GM12878 (cell line): ENCODE results near the gene PNMT. TPM values are rescaled to one million over a fixed set of nuclear protein-coding genes. Genes with fewer than 3 reads are reported as not detected.

Source experiments
- ATAC-seq: fragments of 200-7000 bp; cut with Tn5 transposase; 3 replicates; pipeline ENCODE4 v1.9.1; 2020; ENCODE audit warnings: mild to moderate bottlenecking, moderate library complexity
- BruUV-seq: library from RNA; stranded (reverse); fragments of 400-500 nt; replicated peaks from 2 replicates; lab custom pipeline; 2021; lab: Mats Ljungman, UMichigan
- CTCF ChIA-PET: fragments of 300-600 bp; sonication (Branson Sonifier 250); formaldehyde crosslinking; extraction: SDS; loops from one replicate; lab custom pipeline; 2021; ENCODE audit warnings: inconsistent platforms; lab: Yijun Ruan, JAX
- POLR2A ChIA-PET: fragments of 350-600 bp; formaldehyde crosslinking; extraction: SDS; loops from one replicate; lab custom pipeline; 2021; ENCODE audit warnings: inconsistent platforms; lab: Charles Lee
- RAD21 ChIA-PET: fragments of 300-600 bp; sonication (Branson Sonifier 250); formaldehyde crosslinking; loops from one replicate; lab custom pipeline; 2023; ENCODE audit warnings: antibody characterized with exemption; ENCODE audit not compliant: unreplicated experiment; lab: Charles Lee
- SMC1A ChIA-PET: fragments of 300-600 bp; sonication (Branson Sonifier 250); formaldehyde crosslinking; loops from one replicate; lab custom pipeline; 2023; ENCODE audit not compliant: unreplicated experiment, uncharacterized antibody; lab: Charles Lee
- DNase-seq: peaks from one replicate; pipeline ENCODE4 v3.0.0-alpha.2; 2011; ENCODE audit warnings: low read depth, low spot score
- FAIRE-seq: peaks from 3 replicates; lab custom pipeline; 2011; peaks lifted over from hg19 to GRCh38; lab: Jason Lieb, UNC
- H2AFZ ChIP-seq: 2 replicates; pipeline ENCODE4 v1.6.0; 2011; ENCODE audit warnings: low read depth, low read length, control low read depth; ENCODE audit not compliant: control insufficient read depth
- H3K27ac ChIP-seq: 2 replicates; pipeline ENCODE4 v1.5.1; 2011; ENCODE audit warnings: control low read depth; ENCODE audit not compliant: control insufficient read depth, insufficient read depth
- H3K27me3 ChIP-seq, 2 experiments: replicated peaks in 1 of 2; 2 replicates each; pipeline versions ENCODE4 v1.6.0 to v1.6.1; 2011; ENCODE audit warnings: low read length in 1 of 2; ENCODE audit not compliant: control insufficient read depth in 2 of 2, insufficient read depth in 2 of 2
- H3K36me3 ChIP-seq, 2 experiments: 2 replicates each; pipeline ENCODE4 v1.5.1; 2011; ENCODE audit warnings: low read length in 1 of 2; ENCODE audit not compliant: control insufficient read depth in 2 of 2, insufficient read depth in 2 of 2
- H3K4me1 ChIP-seq: 2 replicates; pipeline ENCODE4 v1.6.1; 2011; ENCODE audit warnings: mild to moderate bottlenecking, low read length, moderate library complexity, mixed read lengths; ENCODE audit not compliant: control insufficient read depth, insufficient read depth
- H3K4me2 ChIP-seq: 2 replicates; pipeline ENCODE4 v1.6.0; 2011; ENCODE audit warnings: control low read depth; ENCODE audit not compliant: control insufficient read depth, insufficient read depth
- H3K4me3 ChIP-seq: fragments of 200-600 bp; sonication (generic); 2 replicates; pipeline ENCODE4 v1.5.1; 2016
- H3K79me2 ChIP-seq: 2 replicates; pipeline ENCODE4 v1.6.0; 2011; ENCODE audit warnings: low read length; ENCODE audit not compliant: control insufficient read depth, insufficient read depth
- H3K9ac ChIP-seq: 2 replicates; pipeline ENCODE4 v1.8.0; 2011; ENCODE audit warnings: low read length, control low read depth, mixed read lengths; ENCODE audit not compliant: control insufficient read depth, insufficient read depth
- H3K9me3 ChIP-seq: replicated peaks from 3 replicates; pipeline ENCODE4 v1.5.1; 2011; ENCODE audit warnings: mild to moderate bottlenecking, low read length; ENCODE audit not compliant: control insufficient read depth, insufficient read depth
- H4K20me1 ChIP-seq: 2 replicates; pipeline ENCODE4 v1.6.0; 2011; ENCODE audit not compliant: control insufficient read depth, insufficient read depth
- CREB1 ChIP-seq: IDR thresholded peaks from 2 replicates; pipeline ENCODE4 v1.6.1; 2012; ENCODE audit warnings: low read depth, mild to moderate bottlenecking, inconsistent platforms
- FOXK2 ChIP-seq: fragments of 450-650 bp; IDR thresholded peaks from 2 replicates; pipeline ENCODE4 v1.6.1; 2017; ENCODE audit warnings: mild to moderate bottlenecking, moderate library complexity
- FOXM1 ChIP-seq: IDR thresholded peaks from 2 replicates; pipeline ENCODE4 v1.6.1; 2012; ENCODE audit warnings: low read depth, mild to moderate bottlenecking, inconsistent platforms, low read length, moderate library complexity
- PAX8 ChIP-seq: fragments of 450-650 bp; IDR thresholded peaks from 2 replicates; pipeline ENCODE4 v1.6.1; 2017; ENCODE audit warnings: mild to moderate bottlenecking, moderate library complexity
- PKNOX1 ChIP-seq: fragments of 450-650 bp; IDR thresholded peaks from 2 replicates; pipeline ENCODE4 v1.6.1; 2016; ENCODE audit warnings: mild to moderate bottlenecking
- POLR2AphosphoS2 ChIP-seq: IDR thresholded peaks from 2 replicates; pipeline ENCODE4 v1.6.1; 2011; ENCODE audit warnings: low read depth, mild to moderate bottlenecking, low read length, improper control_type of control experiment, moderate library complexity
- RUNX3 ChIP-seq: IDR thresholded peaks from 2 replicates; pipeline ENCODE4 v1.6.1; 2012; ENCODE audit warnings: low read length, inconsistent platforms
- SMAD5 ChIP-seq: IDR thresholded peaks from 2 replicates; pipeline ENCODE4 v1.6.1; 2016; ENCODE audit warnings: antibody characterized with exemption, low read depth
- TCF7 ChIP-seq: IDR thresholded peaks from 2 replicates; pipeline ENCODE4 v1.6.1; 2014; ENCODE audit warnings: antibody characterized with exemption, borderline replicate concordance
- WGBS: methylation state at CpG from one replicate; pipeline ENCODE4 v1.1.6; 2016; ENCODE audit warnings: low lambda C conversion rate; ENCODE audit not compliant: insufficient replicate concordance, insufficient coverage; ENCODE audit errors: missing lambda C conversion rate; 5-methylcytosine and 5-hydroxymethylcytosine counted together
- in situ Hi-C: fragments of 300-500 bp; cut with MboI; formaldehyde crosslinking; loops from 9 replicates; pipeline ENCODE4 v1.14.3; 2018; ENCODE audit warnings: mixed read lengths
- intact Hi-C: fragments of 100-400 bp; cut with micrococcal nuclease; formaldehyde crosslinking; loops from one replicate; pipeline ENCODE4 v1.14.2; 2022; ENCODE audit not compliant: unreplicated experiment
- polyA plus RNA-seq, 11 experiments: library from polyadenylated mRNA; depleted of rRNA in 4 of 11; unstranded in 6 of 11; stranded (reverse) in 5 of 11; fragments of >200 nt; fragmentation: Nextera tagmentation in 4 of 11; fragmentation: Illumina TruSeq in 1 of 11; extraction: Ambion mirVana in 4 of 11; extraction: Trizol in 1 of 11; gene quantifications; 1 replicate in 1 of 11; 2 replicates in 10 of 11; pipeline versions ENCODE4 v1.2.1 to v1.2.3, GENCODE V29; 2011 to 2016; ENCODE audit warnings: inconsistent platforms in 2 of 11, missing spikeins in 2 of 11, low read depth in 1 of 11
- total RNA-seq, 4 experiments: library from RNA; depleted of rRNA in 3 of 4; stranded (reverse); fragments of >200 nt in 3 of 4; fragmentation: Illumina TruSeq in 1 of 4; extraction: Trizol in 1 of 4; gene quantifications; 2 replicates each; pipeline versions ENCODE4 v1.2.1 to v1.2.3, GENCODE V29; 2013 to 2021
- TF ChIP-seq, protein P1 (sequence below): IDR thresholded peaks from 2 replicates; pipeline ENCODE4 v1.6.1; 2012; ENCODE audit warnings: low read depth, low read length, improper control_type of control experiment

Gene PNMT
- total and polyA plus RNA-seq, 10 of the 15 experiments (the other 5 are each of a cell fraction or from before 2014, with no cell fraction given): not detected

DNA sequence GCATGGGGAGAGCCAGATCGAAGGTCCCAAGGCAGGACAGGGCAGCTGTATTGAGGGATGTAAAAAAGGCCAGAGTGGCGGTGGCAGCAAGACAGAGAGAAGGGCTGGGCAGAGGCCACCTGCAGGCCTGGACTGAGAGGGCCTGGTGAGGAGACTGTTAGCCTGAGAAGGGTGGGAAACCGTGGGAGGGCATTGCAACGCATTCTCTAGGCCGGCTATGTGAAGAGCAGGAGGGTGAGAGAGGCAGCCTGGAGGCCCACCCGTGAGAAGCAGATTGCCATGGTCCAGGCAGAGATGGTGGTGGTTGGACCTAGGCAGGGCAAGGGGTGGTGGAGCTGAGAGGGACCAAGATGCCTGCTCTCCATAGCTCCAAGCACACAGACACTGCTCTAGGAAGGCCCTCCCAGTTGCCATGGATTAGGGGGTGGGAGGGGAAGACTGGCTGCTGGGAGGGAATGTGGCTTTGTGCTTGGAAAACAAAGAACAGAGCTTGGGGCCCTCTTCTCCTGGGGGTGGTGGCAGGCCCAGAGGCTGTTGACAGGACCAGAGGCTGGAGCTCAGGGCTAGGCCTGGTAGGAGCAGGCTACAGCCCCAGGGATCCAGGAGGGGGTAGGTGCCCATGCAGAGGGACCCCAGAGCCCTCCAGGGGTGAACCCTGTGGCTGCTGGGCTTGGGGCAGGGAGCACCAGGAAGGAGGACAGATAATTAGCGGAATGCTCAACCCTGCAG, 15.5 kb upstream of the PNMT start:
- ChIA-PET SMC1A (interaction anchor here (1.4 to 1.5 kb wide), 3 partner anchors 15 to 78 kb away, joined by 3 to 11 read pairs (median 3); partner anchors contain the start of gene MIEN1), RAD21 (interaction anchor here (1.5 kb wide), 1 partner anchor 212 kb away, joined by 3 read pairs; no protein-coding TSS in a partner anchor), CTCF (interaction anchor here (0.7 to 8.8 kb wide), 17 partner anchors 9 to 250 kb away, joined by 3 to 100 read pairs (median 4); partner anchors contain the start of genes MIEN1, PGAP3, PNMT and STARD3), POLR2A (no interaction called here)
- H3K36me3 ChIP-seq: peaks cover 4 to 7% of the 10 kb centered on the region in 2 experiments; a peak in 3 of 4 replicates
- H3K4me1 ChIP-seq: no peaks in the 10 kb centered on the region
- H4K20me1 ChIP-seq: no peaks in the 10 kb centered on the region
- peak; percentile 25; the same call in 2 of the 3 replicates for ATAC-seq
- in situ Hi-C loops (no loop called here), intact Hi-C loops (no loop called here)
- H3K79me2 ChIP-seq: no peaks in the 10 kb centered on the region; the same call in 1 of the 2 replicates
- BruUV-seq: no TSS peak
- H3K27ac ChIP-seq: no peak overlapping the region
- TF ChIP-seq CREB1: no peak
- DNase-seq: no peak
- no peak overlapping the region for H3K4me2 ChIP-seq
- no peak overlapping the region for H2AFZ ChIP-seq
- no peaks in the 10 kb centered on the region for H3K9me3 ChIP-seq
- H3K9ac ChIP-seq: no peak overlapping the region
- H3K4me3 ChIP-seq: no peak overlapping the region
- no peak for FAIRE-seq
- H3K27me3 ChIP-seq: no peaks in the 10 kb centered on the region
- WGBS: 68% methylated on average over 7 of the region's 7 CpGs

DNA sequence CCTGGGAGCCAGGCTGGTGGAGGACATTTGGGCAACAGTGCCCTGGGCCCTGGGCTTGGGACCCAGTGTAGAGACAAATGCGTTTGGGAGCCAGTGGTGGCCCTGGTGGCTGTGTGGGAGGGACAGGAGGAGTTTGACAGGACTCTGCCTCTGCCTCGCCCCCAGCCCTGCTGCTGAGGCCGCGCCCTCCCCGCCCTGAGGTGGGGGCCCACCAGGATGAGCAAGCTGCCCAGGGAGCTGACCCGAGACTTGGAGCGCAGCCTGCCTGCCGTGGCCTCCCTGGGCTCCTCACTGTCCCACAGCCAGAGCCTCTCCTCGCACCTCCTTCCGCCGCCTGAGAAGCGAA, 15.0 kb upstream of the PNMT start:
- H2AFZ ChIP-seq: no peak overlapping the region
- H3K4me3 ChIP-seq: no peak overlapping the region
- H3K9ac ChIP-seq: no peak overlapping the region
- no peak overlapping the region for H3K4me2 ChIP-seq
- no peaks in the 10 kb centered on the region for H3K9me3 ChIP-seq
- BruUV-seq: no TSS peak
- ATAC-seq (peak; percentile 32; the same call in 2 of the 3 replicates), FAIRE-seq (no peak), DNase-seq (no peak)
- H4K20me1 ChIP-seq: no peaks in the 10 kb centered on the region
- ChIA-PET CTCF (interaction anchor here (0.5 to 8.8 kb wide), 34 partner anchors 9 to 468 kb away, joined by 3 to 100 read pairs (median 6); partner anchors contain the start of genes MIEN1, PGAP3, PNMT and PSMD3), RAD21 (interaction anchor here (0.6 to 1.5 kb wide), 8 partner anchors 22 to 212 kb away, joined by 3 to 8 read pairs (median 3); partner anchors contain the start of gene MIEN1), SMC1A (interaction anchor here (0.5 to 1.5 kb wide), 8 partner anchors 9 to 231 kb away, joined by 3 to 11 read pairs (median 4); partner anchors contain the start of gene MIEN1), POLR2A (interaction anchor here (0.6 to 0.7 kb wide), 2 partner anchors 60 to 318 kb away, joined by 3 read pairs; no protein-coding TSS in a partner anchor)
- TF ChIP-seq RUNX3 (no peak), PAX8 (no peak), FOXM1 (no peak), POLR2AphosphoS2 (no peak), PKNOX1 (no peak), TCF7 (no peak), FOXK2 (no peak), SMAD5 (no peak)
- TF ChIP-seq, protein P1, sequence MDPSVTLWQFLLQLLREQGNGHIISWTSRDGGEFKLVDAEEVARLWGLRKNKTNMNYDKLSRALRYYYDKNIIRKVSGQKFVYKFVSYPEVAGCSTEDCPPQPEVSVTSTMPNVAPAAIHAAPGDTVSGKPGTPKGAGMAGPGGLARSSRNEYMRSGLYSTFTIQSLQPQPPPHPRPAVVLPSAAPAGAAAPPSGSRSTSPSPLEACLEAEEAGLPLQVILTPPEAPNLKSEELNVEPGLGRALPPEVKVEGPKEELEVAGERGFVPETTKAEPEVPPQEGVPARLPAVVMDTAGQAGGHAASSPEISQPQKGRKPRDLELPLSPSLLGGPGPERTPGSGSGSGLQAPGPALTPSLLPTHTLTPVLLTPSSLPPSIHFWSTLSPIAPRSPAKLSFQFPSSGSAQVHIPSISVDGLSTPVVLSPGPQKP: no peak
- peaks cover under 1% of the 10 kb centered on the region; the same call in 1 of the 2 replicates for H3K4me1 ChIP-seq
- no peaks in the 10 kb centered on the region; the same call in 1 of the 2 replicates for H3K79me2 ChIP-seq
- WGBS: 64% methylated on average over 10 of the region's 12 CpGs
- no peaks in the 10 kb centered on the region for H3K27me3 ChIP-seq
- peaks cover 7 to 9% of the 10 kb centered on the region in 2 experiments; a peak in 3 of 4 replicates for H3K36me3 ChIP-seq
- H3K27ac ChIP-seq: no peak overlapping the region
- intact Hi-C loops (no loop called here), in situ Hi-C loops (no loop called here)
